SK-N-SH treated with all-trans-retinoic acid at 6 μM for 48 hours (cell line): ENCODE results near the gene KDM4C.

Source experiments
- ARNTL ChIP-seq: fragments of 450-650 bp; formaldehyde crosslinking; IDR thresholded peaks from 2 replicates; pipeline ENCODE4 v1.5.0; 2020; ENCODE audit warnings: low read depth, mild to moderate bottlenecking, moderate library complexity, borderline replicate concordance
- CSDC2 ChIP-seq: fragments of 250-450 bp; sonication (Bioruptor Pico); IDR thresholded peaks from 2 replicates; pipeline ENCODE4 v1.5.0; 2020; ENCODE audit warnings: mild to moderate bottlenecking, moderate library complexity
- GLIS3 ChIP-seq: fragments of 250-450 bp; sonication (Bioruptor Pico); IDR thresholded peaks from 2 replicates; pipeline ENCODE4 v1.5.0; 2020; ENCODE audit warnings: mild to moderate bottlenecking, moderate library complexity
- PATZ1 ChIP-seq: fragments of 250-450 bp; sonication (Bioruptor Pico); IDR thresholded peaks from 2 replicates; pipeline ENCODE4 v1.8.0; 2020; ENCODE audit warnings: mild to moderate bottlenecking, moderate library complexity, borderline replicate concordance
- RARB ChIP-seq: fragments of 250-450 bp; sonication (Bioruptor Pico); IDR thresholded peaks from 2 replicates; pipeline ENCODE4 v1.8.0; 2021; ENCODE audit warnings: mild to moderate bottlenecking, moderate library complexity
- TCF4 ChIP-seq: fragments of 250-450 bp; sonication (Bioruptor Pico); IDR thresholded peaks from 2 replicates; pipeline ENCODE4 v1.8.0; 2021; ENCODE audit warnings: mild to moderate bottlenecking, moderate library complexity, borderline replicate concordance
- ZC3H10 ChIP-seq: fragments of 250-450 bp; sonication (Bioruptor Pico); IDR thresholded peaks from 2 replicates; pipeline ENCODE4 v1.5.1; 2021; ENCODE audit warnings: mild to moderate bottlenecking, moderate library complexity
- ZFP3 ChIP-seq: fragments of 250-450 bp; sonication (Bioruptor Pico); IDR thresholded peaks from 2 replicates; pipeline ENCODE4 v1.5.0; 2020; ENCODE audit warnings: mild to moderate bottlenecking, moderate library complexity
- ZFP30 ChIP-seq: fragments of 450-650 bp; formaldehyde crosslinking; IDR thresholded peaks from 2 replicates; pipeline ENCODE4 v1.5.0; 2022; ENCODE audit warnings: mild to moderate bottlenecking, moderate library complexity
- ZNF70 ChIP-seq: fragments of 450-650 bp; formaldehyde crosslinking; IDR thresholded peaks from 2 replicates; pipeline ENCODE4 v1.5.0; 2020; ENCODE audit warnings: mild to moderate bottlenecking, moderate library complexity
- TF ChIP-seq, protein P1 (sequence below): fragments of 250-450 bp; sonication (Bioruptor Pico); IDR thresholded peaks from 2 replicates; pipeline ENCODE4 v1.5.0; 2020; ENCODE audit warnings: mild to moderate bottlenecking, moderate library complexity

GRCh38 chr9:6852243-6852963 lies 94.6 kb downstream of the KDM4C start:
- TF ChIP-seq TCF4 (CRISPR knock-in tag): no peak
- TF ChIP-seq PATZ1 (CRISPR knock-in tag): no peak
- TF ChIP-seq, protein P1, sequence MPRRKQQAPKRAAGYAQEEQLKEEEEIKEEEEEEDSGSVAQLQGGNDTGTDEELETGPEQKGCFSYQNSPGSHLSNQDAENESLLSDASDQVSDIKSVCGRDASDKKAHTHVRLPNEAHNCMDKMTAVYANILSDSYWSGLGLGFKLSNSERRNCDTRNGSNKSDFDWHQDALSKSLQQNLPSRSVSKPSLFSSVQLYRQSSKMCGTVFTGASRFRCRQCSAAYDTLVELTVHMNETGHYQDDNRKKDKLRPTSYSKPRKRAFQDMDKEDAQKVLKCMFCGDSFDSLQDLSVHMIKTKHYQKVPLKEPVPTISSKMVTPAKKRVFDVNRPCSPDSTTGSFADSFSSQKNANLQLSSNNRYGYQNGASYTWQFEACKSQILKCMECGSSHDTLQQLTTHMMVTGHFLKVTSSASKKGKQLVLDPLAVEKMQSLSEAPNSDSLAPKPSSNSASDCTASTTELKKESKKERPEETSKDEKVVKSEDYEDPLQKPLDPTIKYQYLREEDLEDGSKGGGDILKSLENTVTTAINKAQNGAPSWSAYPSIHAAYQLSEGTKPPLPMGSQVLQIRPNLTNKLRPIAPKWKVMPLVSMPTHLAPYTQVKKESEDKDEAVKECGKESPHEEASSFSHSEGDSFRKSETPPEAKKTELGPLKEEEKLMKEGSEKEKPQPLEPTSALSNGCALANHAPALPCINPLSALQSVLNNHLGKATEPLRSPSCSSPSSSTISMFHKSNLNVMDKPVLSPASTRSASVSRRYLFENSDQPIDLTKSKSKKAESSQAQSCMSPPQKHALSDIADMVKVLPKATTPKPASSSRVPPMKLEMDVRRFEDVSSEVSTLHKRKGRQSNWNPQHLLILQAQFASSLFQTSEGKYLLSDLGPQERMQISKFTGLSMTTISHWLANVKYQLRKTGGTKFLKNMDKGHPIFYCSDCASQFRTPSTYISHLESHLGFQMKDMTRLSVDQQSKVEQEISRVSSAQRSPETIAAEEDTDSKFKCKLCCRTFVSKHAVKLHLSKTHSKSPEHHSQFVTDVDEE (CRISPR knock-in tag): no peak
- no peak for TF ChIP-seq GLIS3 (CRISPR knock-in tag)
- TF ChIP-seq CSDC2: no peak
- TF ChIP-seq RARB: no peak
- TF ChIP-seq ARNTL: no peak
- no peak for TF ChIP-seq ZFP30 (CRISPR knock-in tag)
- no peak for TF ChIP-seq ZNF70 (CRISPR knock-in tag)
- no peak for TF ChIP-seq ZFP3 (CRISPR knock-in tag)
- no peak for TF ChIP-seq ZC3H10 (CRISPR knock-in tag)
